Measurements from ENCODE around the gene ADRA2C. TPM values are rescaled to one million over a fixed set of nuclear protein-coding genes. Genes with fewer than 3 reads are reported as not detected.

The ADRA2C gene
- total RNA-seq, 1 donor from 2014 or later = 0.93 TPM

DNA sequence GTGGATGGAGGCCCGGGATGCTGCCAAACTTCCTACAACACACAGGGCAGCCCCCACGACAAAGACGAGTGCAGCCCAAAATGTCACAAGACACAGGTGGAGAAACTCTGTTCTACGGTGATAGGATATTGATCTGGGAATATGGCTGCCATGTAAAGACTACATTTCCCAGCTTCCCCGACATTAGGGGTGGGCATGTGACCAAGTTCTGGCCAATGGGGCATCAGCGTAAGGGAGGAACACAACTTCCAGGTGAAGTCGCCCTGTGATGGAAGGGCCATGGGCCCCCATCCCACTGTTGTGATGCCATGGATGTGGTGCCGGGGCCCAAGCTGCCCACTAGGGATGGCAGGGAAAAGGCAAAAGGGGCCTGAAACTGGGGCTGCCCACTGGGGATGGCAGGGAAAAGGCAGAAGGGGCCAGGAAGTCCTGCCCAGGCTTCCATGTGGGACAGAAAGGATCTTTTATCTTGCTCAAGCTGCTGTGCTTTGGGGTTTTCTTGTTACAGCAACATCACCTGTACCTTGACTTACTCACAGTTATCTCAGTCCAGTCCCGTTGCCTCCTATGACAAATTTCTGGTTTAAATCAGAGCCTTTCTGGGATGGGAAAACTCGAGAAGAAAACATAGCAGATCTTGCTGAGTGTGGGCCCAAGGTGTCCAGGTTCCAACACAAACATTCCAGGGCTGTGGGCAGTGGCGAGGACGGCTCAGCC lies 9.7 kb upstream of the ADRA2C start:
- DNase-seq (ENCODE audit: extremely low read depth, low read depth, low spot score) = no peak

DNA sequence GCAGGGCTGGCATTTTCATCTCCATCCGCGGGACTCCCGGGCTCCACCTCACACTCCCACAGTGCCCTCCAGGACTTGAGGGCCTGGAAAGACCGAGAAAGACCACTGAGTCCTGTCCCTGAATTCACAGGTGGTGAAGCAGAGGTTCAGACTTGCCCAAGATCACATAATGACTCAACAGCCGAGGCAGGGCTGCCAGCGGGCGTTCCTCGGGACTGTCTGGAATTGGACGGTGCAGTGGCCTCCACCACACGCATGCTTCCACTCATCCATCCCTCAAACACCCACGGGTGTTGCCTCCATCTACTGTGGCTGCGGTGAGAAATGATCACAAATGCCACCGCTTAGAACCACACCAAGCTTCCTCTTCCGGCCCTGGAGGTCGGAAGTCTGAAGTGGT lies 6.9 kb upstream of the ADRA2C start:
- DNase-seq (ENCODE audit: extremely low read depth, low read depth, low spot score) = no peak

DNA sequence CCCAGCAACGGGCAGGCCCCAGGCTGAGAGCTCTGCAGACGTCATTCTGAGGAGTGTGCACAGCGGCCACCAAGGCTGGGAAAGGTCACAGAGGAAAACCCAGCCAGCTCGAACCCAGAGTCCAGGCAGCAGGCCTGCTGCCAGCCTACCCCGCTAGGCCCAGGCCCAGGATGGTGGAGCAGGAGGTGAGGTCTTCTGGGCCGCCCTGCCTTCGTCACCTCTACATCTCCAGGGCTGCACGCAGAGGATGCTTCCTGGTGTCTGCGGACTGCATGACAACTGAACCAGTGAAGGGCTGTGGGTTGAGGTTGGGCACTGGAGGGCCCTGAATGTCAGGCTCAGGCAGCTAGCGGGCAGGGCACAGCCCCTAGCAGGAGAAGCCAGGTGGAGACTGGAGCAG lies 5.8 kb upstream of the ADRA2C start:
- DNase-seq (ENCODE audit: extremely low read depth, low read depth, low spot score) = no peak

DNA sequence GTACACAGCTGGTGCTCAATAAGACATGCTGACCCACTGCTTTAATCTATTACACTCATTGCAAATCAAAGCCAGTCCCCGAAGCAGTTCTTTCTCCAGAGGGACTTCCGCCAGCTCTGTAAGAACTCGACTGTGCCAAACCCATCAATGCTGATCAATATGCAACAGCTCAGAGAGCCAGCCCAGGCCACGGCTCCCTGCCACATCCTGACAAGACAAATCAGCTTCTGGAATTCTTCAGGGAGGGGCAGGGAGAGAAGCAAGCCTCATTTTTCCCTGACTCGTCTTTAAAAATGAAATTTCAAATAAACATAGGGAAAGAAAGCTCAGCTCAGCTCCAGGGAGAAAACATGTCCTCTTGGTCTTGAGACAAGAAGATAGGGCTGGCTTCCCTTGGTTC lies 5.3 kb upstream of the ADRA2C start:
- DNase-seq (ENCODE audit: extremely low read depth, low read depth, low spot score) = no peak

DNA sequence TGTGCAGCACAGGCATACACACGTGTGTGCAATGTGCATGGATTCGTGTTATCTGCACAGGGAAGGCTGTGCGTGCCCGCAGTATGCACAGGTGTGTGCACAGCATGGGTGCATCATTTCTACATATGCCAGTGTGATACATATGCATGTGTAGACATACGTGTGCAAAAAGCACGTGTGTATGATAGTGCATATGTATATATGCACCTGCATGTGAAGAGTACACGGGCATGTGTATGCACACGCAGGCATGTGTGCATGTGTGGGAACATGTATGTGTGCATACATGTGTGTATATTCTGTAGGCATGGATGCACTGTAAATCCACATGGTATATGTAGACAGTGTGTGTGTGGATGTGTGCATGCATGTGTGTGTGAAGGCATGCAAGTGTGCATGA lies 3.9 kb upstream of the ADRA2C start:
- no peak for DNase-seq (ENCODE audit: extremely low read depth, low read depth, low spot score)

DNA sequence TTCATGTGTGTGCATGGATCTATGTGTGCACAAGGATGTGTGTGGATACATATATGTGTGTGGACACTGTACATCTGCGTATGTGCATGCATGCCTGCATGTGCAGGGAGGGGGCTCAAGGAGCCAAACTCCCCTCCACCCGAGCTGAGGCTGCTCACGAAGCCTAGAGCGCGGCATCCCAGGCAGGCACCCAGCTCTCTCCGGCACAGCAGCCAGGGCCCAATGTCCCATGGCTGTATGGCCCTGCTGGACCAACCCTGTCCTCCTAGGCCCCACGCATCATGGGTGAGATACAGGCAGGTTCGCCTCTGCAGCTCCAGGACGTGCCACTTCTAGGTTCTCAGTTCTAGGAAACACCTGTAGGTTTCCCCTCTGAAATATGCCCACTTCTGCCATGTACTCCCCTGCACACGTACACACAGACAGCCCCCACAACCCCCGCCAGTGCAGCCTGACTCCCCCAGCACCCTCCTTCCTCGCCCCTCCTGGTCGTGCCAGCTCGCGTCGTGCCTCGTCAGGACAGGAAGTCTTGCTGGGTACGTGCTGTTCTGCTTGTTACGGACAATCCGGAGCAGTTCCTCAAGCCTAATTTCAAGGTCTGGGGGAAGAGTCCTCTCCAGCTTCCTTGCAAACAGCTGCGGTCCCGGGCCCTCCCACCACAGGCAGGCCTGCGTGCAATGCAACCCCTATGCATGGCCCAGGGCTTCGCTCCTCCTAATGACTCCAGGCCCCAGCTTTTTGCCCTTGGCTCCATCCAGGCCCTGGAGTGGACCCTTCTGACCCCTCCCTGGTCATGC lies 3.2 kb upstream of the ADRA2C start:
- no peak for DNase-seq (ENCODE audit: extremely low read depth, low read depth, low spot score)

DNA sequence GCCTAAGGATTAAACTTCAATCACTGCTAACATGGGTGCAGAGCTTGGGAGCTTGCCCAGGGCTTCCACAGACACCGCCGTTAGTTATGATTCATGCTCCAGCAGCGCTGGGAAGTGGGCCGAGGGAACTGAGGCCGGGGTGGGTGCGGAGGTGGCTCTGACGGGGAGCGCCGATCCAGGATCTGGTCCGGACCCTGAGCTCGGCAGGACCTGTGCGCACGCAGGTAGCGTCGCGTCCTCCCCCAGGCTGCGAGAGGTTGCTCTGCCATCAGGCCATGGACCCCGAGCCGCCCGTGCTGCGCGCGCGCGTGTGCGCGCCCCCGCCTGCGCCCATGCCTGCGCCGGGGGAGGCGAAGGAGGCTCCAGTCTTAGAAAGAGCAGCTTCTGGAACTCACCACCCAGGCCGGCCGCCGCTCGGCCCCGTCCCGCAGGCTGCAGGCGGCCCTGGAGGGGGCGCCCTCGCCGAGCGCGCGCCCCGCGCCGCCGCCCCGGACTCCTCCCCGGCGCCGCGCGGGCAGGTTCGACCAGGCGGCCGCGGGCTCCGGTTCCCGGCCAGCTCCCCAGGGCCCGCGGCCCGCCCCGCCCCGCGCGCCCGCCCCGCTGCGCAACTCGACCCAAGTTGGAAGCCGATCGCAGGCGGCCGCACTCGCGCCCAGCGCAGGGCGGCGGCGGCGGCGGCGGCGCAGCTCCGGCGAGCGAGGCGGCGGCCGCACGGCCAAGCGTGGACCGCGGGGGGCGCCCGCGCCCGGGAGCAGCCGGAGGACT lies 732 bp upstream of the ADRA2C start:
- no peak for DNase-seq (ENCODE audit: extremely low read depth, low read depth, low spot score)

DNA sequence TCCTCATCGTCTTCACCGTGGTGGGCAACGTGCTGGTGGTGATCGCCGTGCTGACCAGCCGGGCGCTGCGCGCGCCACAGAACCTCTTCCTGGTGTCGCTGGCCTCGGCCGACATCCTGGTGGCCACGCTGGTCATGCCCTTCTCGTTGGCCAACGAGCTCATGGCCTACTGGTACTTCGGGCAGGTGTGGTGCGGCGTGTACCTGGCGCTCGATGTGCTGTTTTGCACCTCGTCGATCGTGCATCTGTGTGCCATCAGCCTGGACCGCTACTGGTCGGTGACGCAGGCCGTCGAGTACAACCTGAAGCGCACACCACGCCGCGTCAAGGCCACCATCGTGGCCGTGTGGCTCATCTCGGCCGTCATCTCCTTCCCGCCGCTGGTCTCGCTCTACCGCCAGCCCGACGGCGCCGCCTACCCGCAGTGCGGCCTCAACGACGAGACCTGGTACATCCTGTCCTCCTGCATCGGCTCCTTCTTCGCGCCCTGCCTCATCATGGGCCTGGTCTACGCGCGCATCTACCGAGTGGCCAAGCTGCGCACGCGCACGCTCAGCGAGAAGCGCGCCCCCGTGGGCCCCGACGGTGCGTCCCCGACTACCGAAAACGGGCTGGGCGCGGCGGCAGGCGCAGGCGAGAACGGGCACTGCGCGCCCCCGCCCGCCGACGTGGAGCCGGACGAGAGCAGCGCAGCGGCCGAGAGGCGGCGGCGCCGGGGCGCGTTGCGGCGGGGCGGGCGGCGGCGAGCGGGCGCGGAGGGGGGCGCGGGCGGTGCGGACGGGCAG lies 792 bp downstream of the ADRA2C start:
- DNase-seq (ENCODE audit: extremely low read depth, low read depth, low spot score) = no peak

DNA sequence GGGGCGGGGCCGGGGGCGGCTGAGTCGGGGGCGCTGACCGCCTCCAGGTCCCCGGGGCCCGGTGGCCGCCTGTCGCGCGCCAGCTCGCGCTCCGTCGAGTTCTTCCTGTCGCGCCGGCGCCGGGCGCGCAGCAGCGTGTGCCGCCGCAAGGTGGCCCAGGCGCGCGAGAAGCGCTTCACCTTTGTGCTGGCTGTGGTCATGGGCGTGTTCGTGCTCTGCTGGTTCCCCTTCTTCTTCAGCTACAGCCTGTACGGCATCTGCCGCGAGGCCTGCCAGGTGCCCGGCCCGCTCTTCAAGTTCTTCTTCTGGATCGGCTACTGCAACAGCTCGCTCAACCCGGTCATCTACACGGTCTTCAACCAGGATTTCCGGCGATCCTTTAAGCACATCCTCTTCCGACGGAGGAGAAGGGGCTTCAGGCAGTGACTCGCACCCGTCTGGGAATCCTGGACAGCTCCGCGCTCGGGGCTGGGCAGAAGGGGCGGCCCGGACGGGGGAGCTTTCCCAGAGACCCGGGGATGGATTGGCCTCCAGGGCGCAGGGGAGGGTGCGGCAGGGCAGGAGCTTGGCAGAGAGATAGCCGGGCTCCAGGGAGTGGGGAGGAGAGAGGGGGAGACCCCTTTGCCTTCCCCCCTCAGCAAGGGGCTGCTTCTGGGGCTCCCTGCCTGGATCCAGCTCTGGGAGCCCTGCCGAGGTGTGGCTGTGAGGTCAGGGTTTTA lies 1.5 kb downstream of the ADRA2C start:
- DNase-seq (ENCODE audit: extremely low read depth, low read depth, low spot score) = no peak

DNA sequence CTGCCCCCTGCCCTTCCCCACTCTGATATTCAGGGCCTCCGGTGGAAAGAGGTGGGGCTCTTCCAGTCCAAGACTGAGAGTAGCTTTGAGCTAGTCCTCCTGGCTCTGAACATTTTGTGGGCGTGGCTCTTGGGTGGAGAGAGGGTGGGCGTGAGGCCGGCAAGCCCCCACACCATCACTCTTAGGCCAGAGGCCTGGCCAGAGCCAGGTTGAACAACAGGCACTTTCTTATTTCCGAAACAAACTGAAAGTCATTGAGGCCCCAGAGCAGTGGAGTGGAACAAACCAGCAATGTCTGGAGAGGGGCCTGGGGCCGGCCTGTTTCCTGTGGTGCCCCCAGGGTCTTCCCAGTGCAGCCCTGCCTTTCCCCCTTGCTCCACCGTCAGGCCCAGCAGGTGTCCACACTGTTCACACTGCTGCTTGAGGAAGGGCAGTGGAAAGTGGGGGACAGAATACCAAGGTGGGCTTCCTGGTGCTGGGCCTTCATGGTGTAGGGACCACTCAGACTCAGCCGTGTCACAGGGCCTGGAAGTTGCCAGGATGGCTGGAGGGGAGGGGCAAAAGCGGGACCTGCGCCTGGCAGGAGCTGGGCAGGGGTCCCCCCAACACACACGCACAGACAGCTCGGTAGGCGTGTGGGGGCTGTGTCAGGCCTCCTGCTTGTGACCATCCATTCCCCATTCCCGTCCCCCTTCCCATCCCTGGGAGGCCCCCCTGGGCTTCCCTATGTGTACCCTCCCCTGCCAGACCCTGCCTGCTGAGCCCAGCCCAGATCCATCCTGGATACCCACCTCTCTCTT lies 2.9 kb downstream of the ADRA2C start:
- DNase-seq (ENCODE audit: extremely low read depth, low read depth, low spot score) = no peak

DNA sequence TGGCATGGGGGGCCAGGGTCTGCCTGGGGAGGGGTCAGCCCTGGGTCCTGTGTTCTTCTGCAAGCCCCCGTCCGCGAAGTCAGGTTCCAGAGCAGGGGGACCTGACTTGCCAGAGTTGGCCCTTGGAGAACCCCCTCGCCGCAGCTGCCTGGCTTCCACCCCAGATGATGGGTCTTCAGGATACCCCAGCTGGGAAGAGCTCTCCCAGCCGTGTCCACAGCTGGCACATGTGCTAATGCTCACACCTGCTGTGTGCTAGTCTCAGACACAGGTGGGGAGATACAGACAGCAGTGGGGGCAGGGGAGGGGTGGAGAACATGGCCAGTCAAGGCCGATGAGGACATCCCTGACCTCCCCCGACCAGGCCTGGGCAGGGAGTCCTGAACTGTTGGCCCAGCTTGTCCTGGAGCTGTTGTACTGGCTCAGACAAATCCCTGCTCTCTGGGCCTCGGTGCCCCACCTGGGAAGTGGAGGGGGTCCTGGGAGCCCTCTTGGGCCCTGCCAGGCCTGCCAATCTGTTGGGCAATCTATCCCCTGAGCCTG lies 3.5 kb downstream of the ADRA2C start:
- no peak for DNase-seq (ENCODE audit: extremely low read depth, low read depth, low spot score)

DNA sequence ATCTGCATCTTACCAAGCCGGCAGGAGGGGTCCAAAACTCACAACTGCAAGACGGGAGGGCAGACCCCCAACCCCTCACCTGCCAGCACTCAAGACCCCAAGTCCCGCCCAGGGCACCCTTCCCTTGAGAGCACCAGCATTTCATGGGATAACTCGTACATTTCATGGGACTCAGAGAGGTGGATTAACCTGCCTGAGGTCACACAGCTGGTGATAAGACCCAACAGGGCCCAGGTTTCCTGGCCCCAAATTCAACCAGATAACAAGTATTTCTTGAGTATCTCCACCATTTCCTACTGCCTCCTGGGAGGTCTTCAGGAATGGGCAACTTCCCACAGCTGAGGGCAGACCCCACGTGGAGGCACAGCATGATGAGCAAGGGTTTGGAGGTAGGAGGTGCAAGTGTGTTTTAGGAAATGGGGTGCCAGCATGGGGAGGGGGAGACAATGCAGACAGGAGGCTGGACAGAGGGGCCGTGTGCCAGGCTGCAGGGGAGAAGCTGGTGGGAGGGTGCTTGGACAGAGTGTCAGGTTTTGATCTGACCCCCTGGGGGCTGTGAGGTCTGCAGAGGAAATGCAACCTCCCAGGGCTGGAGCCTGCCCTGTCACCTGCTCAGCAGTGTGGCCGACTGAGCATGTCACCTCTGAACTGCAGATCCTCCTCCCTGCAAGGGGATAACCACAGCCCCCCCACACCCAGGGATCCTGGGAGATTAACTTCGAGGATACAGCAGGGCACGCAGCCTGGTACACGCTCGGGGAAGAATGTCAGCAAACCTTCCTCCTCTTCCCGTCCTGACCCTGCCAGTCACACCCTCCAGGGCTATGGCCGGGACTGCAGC lies 4.4 kb downstream of the ADRA2C start:
- no peak for DNase-seq (ENCODE audit: extremely low read depth, low read depth, low spot score)

DNA sequence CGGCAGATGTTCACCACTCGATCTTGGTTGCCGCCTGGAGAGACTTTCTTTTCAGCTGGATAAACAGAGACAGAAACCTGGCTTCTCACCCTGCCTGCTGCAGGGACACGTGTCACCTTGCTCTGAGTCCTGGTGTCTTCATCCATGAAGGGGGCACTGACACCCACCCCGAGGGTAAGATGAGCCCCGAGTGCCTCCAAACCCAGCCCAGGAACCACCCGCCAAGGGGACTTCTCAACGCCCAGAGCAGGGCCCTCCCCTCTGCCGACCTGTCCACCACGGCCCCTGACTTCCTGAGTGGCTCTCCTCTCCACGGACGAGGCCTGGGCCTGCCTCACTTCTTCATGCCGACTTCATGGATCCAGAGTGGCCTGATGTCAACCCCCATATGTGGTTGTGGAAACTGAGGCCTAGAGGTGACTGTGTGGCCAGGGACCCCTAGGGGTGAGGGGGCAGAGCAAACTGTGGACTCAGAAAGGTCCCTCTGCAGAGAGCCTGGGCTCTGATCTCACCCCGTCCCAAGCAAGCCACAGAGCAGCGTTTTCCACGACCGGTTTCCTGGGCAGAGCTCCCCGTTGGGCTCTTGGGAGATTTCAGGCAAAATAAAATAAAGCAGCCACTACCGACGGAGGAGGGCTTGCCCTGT lies 5.1 kb downstream of the ADRA2C start:
- DNase-seq (ENCODE audit: extremely low read depth, low read depth, low spot score) = no peak

DNA sequence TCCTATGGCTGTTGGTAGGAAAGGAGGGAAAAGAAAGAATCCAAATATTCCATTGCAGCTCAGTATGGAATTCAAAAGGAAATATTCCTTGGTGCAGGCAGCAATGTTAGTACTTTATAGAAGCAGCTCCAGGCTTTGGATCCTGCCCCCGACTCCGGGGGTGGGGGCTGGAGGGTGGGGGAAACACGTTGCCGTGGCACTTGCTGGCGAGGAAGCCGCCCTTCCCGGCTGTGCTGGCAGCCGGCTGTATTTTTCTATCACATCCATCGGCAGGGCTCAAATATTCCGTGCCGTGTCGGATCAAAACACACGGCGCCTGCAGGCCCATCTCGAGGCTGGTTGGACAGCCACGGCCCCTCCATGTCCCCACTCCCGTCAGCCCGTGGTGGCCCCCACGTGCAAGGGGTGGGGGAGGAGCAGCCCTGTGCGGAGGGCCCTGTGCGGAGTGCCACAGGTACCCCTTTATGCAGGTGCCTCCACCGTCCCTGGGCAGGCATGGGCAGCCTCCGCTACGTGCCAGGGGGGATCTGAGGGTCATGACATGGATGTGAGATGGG lies 5.8 kb downstream of the ADRA2C start:
- no peak for DNase-seq (ENCODE audit: extremely low read depth, low read depth, low spot score)

DNA sequence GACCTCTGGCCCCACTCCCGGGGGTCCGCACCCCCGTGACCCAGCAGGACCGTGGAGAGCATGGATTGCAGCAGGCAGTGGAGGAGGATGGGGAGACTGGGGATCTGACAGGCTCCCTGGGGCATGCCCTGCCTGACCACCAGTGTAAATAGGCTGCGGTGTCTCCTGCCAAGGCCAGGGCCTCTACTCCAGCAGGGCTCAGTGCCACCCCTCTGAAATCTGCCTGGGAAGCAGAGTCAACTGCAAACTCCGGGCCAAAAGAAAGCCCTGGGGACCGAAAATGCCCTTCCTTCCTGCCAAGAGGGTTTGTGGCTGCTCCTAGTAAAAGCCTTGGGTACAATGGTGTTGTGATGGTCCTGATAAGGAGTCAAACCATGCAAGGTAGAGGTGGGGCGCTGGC lies 6.4 kb downstream of the ADRA2C start:
- DNase-seq (ENCODE audit: extremely low read depth, low read depth, low spot score) = no peak

DNA sequence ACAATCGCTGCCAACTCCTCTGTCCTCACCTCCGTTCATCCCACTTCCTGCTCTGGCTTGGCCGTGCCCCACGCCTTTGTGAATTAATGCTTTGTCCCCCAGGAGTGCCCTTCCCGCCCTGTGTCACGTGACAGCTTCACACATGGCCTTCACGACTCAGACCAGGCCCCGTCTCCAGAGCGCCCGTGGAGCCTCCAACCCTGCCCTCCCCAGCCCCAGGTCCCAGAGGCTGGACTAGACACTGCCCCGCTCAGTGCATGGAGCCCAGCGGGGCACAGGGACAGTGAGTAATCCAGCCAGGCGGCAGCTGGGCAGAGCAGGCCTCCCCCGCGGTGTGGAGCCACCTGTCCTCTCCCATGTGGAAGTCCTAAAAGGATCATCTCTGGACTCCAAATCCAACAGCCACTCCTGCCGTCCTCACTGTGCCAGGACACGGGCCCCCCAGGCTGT lies 7.4 kb downstream of the ADRA2C start:
- no peak for DNase-seq (ENCODE audit: extremely low read depth, low read depth, low spot score)

DNA sequence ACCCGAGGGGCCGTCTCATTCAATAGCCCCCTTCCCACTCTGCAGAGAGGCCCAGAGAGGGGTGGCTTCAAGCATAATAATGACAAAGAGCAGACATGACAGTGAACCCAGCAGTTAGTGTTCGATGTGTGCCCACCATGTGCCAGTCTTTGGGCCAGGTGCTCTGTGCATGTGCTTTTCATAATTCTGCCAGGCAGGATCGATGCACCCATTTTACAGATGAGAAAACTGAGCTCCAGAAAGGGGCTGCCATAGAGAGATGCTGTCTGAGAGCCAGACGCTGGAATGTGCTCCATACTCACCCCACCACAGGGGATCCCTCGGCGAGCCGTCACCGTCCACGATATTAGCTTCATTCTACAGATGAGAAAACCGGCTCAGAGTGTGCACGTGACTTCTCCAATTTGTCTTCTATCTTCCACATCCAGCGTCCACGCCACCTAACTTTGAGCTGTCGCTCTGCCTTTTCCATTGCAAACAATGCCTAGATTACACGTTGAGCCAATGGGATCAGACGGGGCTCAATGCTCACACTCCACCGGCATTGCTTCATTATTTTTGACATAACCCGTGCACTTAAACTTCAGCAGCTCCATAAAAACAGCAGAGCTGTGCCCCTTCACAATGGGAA lies 8.2 kb downstream of the ADRA2C start:
- no peak for DNase-seq (ENCODE audit: extremely low read depth, low read depth, low spot score)

All from glomerular endothelial cell (primary cell).